PC-9 (cell line): Measurements from ENCODE around the gene TRIM59. TPM values are rescaled to one million over a fixed set of nuclear protein-coding genes. Genes with fewer than 3 reads are reported as not detected.

Experiments used
- BruUV-seq: library from RNA; stranded (reverse); fragments of 400-500 nt; replicated peaks from 2 replicates; lab custom pipeline; 2021; lab: Mats Ljungman, UMichigan
- CTCF ChIA-PET: fragments of 300-600 bp; sonication (Branson Sonifier 250); formaldehyde crosslinking; loops from one replicate; lab custom pipeline; 2022; ENCODE audit warnings: antibody characterized with exemption; lab: Charles Lee
- POLR2A ChIA-PET: fragments of 300-600 bp; sonication (Branson Sonifier 250); formaldehyde crosslinking; loops from one replicate; lab custom pipeline; 2022; ENCODE audit warnings: antibody characterized with exemption; ENCODE audit not compliant: unreplicated experiment; lab: Charles Lee
- DNase-seq, 2 experiments: peaks; one replicate each; pipeline versions ENCODE4 v3.0.0 to v3.0.0-alpha.2; 2015 to 2022; ENCODE audit warnings: mixed read lengths in 1 of 2
- H2AFZ ChIP-seq: fragments of 200-600 bp; sonication (generic); 2 replicates; pipeline ENCODE4 v1.8.1; 2017; ENCODE audit warnings: antibody characterized with exemption
- H3F3A ChIP-seq: fragments of 200-600 bp; sonication (generic); 2 replicates; pipeline ENCODE4 v1.8.1; 2017; ENCODE audit warnings: antibody characterized with exemption, mild to moderate bottlenecking, low read depth; ENCODE audit not compliant: insufficient read depth
- H3K27ac ChIP-seq: fragments of 200-600 bp; sonication (generic); 2 replicates; pipeline ENCODE4 v1.6.1; 2016; ENCODE audit warnings: mixed run types
- H3K27me3 ChIP-seq: fragments of 200-600 bp; sonication (generic); 2 replicates; pipeline ENCODE4 v1.6.1; 2016; ENCODE audit warnings: low read depth, mixed run types; ENCODE audit not compliant: insufficient read depth
- H3K36me3 ChIP-seq: fragments of 200-600 bp; sonication (generic); 2 replicates; pipeline ENCODE4 v1.6.1; 2016; ENCODE audit warnings: low read depth, mixed run types
- H3K4me1 ChIP-seq: fragments of 200-600 bp; sonication (generic); replicated peaks from 2 replicates; pipeline ENCODE4 v1.6.1; 2016; ENCODE audit warnings: mixed run types; ENCODE audit not compliant: insufficient read depth
- H3K4me2 ChIP-seq: fragments of 200-600 bp; sonication (generic); 2 replicates; pipeline ENCODE4 v1.6.1; 2017; ENCODE audit warnings: mixed run types
- H3K4me3 ChIP-seq: fragments of 200-600 bp; sonication (generic); 2 replicates; pipeline ENCODE4 v1.6.1; 2016; ENCODE audit warnings: mixed run types
- H3K79me2 ChIP-seq: fragments of 200-600 bp; sonication (generic); 2 replicates; pipeline ENCODE4 v1.6.1; 2017; ENCODE audit warnings: low read depth, mixed run types
- H3K9me2 ChIP-seq: fragments of 200-600 bp; sonication (generic); 2 replicates; pipeline ENCODE4 v1.8.1; 2017; ENCODE audit warnings: mild to moderate bottlenecking; ENCODE audit not compliant: insufficient read depth
- H3K9me3 ChIP-seq: fragments of 200-600 bp; sonication (generic); 2 replicates; pipeline ENCODE4 v1.8.1; 2016; ENCODE audit warnings: low read depth; ENCODE audit not compliant: insufficient read depth
- H4K20me1 ChIP-seq: fragments of 200-600 bp; sonication (generic); 2 replicates; pipeline ENCODE4 v1.8.1; 2017; ENCODE audit not compliant: insufficient read depth
- EZH2 ChIP-seq: fragments of 200-600 bp; sonication (generic); IDR thresholded peaks from 2 replicates; pipeline ENCODE4 v1.8.0; 2017; ENCODE audit warnings: antibody characterized with exemption, low read depth
- intact Hi-C: fragments of 100-400 bp; cut with micrococcal nuclease; formaldehyde crosslinking; loops from one replicate; pipeline ENCODE4 v1.10.0; 2022; ENCODE audit not compliant: unreplicated experiment
- total RNA-seq: library from RNA; stranded (reverse); gene quantifications from 2 replicates; pipeline ENCODE4 v1.2.3, GENCODE V29; 2021
- TF ChIP-seq, protein P1 (sequence below): fragments of 200-600 bp; sonication (generic); conservative IDR thresholded peaks from 2 replicates; pipeline ENCODE4 v1.6.1; 2017; ENCODE audit warnings: mixed run types, antibody characterized with exemption, mild to moderate bottlenecking, moderate library complexity

Gene TRIM59
- total RNA-seq, 1 experiment from 2014 or later = 23.3 TPM

DNA sequence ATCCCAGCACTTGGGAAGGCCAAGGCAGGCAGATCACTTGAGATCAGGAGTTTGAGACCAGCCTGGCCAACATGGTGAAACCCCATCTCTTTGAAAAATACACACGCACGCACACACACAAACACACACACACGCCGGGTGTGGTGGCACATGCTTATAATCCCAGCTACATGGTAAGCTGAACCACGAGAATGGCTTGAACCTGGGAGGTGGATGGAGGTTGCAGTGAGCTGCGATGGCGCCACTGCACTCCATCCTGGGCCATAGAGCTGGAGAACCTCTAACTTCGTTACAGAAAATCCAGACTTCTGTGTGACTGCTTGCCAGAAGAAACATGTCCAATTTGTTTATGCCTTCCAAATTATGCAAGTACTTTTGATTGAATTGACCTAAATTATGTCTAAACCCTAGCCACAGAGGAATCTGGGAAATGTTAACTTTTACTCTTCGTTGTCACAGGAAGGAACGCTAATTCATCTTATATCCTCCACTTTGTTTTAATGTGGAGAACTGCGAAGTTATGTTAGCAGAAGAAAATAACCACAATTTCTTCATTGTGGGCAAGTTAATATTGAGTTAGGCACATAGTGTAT lies 21.7 kb downstream of the TRIM59 start:
- no peaks in the 10 kb centered on the region for H3K9me3 ChIP-seq
- DNase-seq = no peak
- H4K20me1 ChIP-seq = 0 out of 2 replicates have a peak, but pooled peaks cover 4% of the 10 kb centered on the region
- TF ChIP-seq, protein P1, sequence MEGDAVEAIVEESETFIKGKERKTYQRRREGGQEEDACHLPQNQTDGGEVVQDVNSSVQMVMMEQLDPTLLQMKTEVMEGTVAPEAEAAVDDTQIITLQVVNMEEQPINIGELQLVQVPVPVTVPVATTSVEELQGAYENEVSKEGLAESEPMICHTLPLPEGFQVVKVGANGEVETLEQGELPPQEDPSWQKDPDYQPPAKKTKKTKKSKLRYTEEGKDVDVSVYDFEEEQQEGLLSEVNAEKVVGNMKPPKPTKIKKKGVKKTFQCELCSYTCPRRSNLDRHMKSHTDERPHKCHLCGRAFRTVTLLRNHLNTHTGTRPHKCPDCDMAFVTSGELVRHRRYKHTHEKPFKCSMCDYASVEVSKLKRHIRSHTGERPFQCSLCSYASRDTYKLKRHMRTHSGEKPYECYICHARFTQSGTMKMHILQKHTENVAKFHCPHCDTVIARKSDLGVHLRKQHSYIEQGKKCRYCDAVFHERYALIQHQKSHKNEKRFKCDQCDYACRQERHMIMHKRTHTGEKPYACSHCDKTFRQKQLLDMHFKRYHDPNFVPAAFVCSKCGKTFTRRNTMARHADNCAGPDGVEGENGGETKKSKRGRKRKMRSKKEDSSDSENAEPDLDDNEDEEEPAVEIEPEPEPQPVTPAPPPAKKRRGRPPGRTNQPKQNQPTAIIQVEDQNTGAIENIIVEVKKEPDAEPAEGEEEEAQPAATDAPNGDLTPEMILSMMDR = no peak
- TF ChIP-seq EZH2 = no peak
- H3K79me2 ChIP-seq = peaks cover 6% of the 10 kb centered on the region; the same call in 1 of the 2 replicates
- CTCF ChIA-PET = no interaction called here
- H3K4me2 ChIP-seq = no peak overlapping the region
- no peak overlapping the region for H3K4me3 ChIP-seq
- no peak overlapping the region for H3K27ac ChIP-seq
- TSS peak; percentile 4 for BruUV-seq
- intact Hi-C loops = loop anchor here (2.0 to 10.0 kb wide), 3 partner anchors 17 to 807 kb away; no protein-coding TSS in a partner anchor
- H3K4me1 ChIP-seq = no peaks in the 10 kb centered on the region
- POLR2A ChIA-PET = interaction anchor here (0.6 kb wide), 1 partner anchor 16 kb away, joined by 3 read pairs; no protein-coding TSS in a partner anchor
- H3K36me3 ChIP-seq = peaks cover 72% of the 10 kb centered on the region
- H2AFZ ChIP-seq = no peak overlapping the region
- H3K9me2 ChIP-seq = no peaks in the 10 kb centered on the region
- H3F3A ChIP-seq = peaks cover 36% of the 10 kb centered on the region
- no peaks in the 10 kb centered on the region for H3K27me3 ChIP-seq

DNA sequence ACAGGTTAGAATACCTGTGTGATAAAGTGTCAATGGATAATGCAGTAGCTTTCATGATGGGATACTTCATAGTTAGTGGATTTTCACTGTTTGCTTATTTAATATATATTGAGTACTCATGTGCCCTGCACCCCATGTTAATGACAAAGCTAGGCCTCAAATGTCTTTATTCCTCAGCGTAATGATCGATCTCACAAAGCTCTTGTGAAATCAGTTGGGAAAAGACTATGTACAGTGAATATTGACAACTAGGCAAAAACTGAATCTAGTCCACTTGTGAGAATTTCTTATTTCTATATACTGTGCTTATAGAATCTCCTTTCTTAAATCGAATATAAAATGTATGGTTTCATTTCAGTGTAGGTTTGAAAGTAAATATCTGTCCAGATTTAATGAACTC lies 32.3 kb downstream of the TRIM59 start:
- CTCF ChIA-PET = no interaction called here

DNA sequence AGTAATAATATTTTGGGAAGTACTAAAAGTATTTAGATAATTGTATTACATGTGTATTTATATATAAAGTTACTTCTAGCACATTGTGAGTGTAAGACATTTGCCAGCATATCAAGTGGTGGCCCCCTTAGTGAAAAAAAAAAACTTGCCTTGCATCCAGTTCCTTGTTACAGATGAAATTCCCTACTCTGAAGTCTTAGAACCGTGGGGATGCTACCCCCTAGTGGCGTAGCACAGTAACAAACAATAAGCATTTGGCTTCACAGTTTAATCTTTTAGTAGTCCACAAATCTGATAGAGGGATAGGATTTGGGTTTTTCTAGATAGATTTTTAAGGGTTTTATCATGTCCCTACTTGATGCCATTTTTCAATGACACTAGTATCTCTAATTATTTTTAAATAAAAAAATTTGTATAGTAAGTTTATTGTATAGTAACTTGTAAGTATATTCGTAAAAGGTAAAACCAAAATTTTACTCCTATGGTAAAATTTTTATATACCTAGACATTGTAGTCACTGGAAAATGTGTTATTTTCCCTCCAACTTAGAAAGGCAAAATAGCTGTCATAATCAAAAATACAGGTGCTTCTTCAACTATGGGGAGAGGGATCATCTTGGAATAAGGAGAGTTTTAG lies 35.9 kb downstream of the TRIM59 start:
- Histone ChIP-seq H3K36me3 (peaks cover 80% of the 10 kb centered on the region), H3K79me2 (peaks cover 48% of the 10 kb centered on the region)
- POLR2A ChIA-PET = no interaction called here

More for the DNA sequence above, 32.3 kb downstream of the TRIM59 start:
- intact Hi-C loops = loop anchor here (5.0 kb wide), 2 partner anchors 95 to 530 kb away; no protein-coding TSS in a partner anchor
- Histone ChIP-seq H3K4me1 (no peaks in the 10 kb centered on the region), H3K9me3 (no peaks in the 10 kb centered on the region), H3K36me3 (peaks cover 80% of the 10 kb centered on the region), H3K4me2 (no peak overlapping the region), H3K4me3 (no peak overlapping the region), H4K20me1 (peaks cover 5% of the 10 kb centered on the region; the same call in 1 of the 2 replicates), H3F3A (peaks cover 40% of the 10 kb centered on the region), H2AFZ (no peak overlapping the region), H3K27ac (no peak overlapping the region), H3K79me2 (peaks cover 34% of the 10 kb centered on the region), H3K9me2 (no peaks in the 10 kb centered on the region), H3K27me3 (no peaks in the 10 kb centered on the region)
- no peak for DNase-seq
- POLR2A ChIA-PET = no interaction called here
- no TSS peak for BruUV-seq
- TF ChIP-seq, protein P1 = no peak

More for the DNA sequence above, 35.9 kb downstream of the TRIM59 start:
- no peaks in the 10 kb centered on the region for H3K4me1 ChIP-seq
- H3K27me3 ChIP-seq = no peaks in the 10 kb centered on the region
- H3K27ac ChIP-seq = no peak overlapping the region
- no peaks in the 10 kb centered on the region for H3K9me2 ChIP-seq
- DNase-seq = peak; percentile 61 to 67
- CTCF ChIA-PET = interaction anchor here (0.7 to 0.9 kb wide), 4 partner anchors 12 to 1165 kb away, joined by 3 to 9 read pairs (median 4); no protein-coding TSS in a partner anchor
- no TSS peak for BruUV-seq
- H2AFZ ChIP-seq = no peak overlapping the region
- H3K4me2 ChIP-seq = no peak overlapping the region
- peaks cover 6% of the 10 kb centered on the region for H4K20me1 ChIP-seq
- H3K9me3 ChIP-seq = no peaks in the 10 kb centered on the region
- intact Hi-C loops = loop anchor here (1.0 to 2.0 kb wide), 3 partner anchors 249 to 1150 kb away; no protein-coding TSS in a partner anchor
- H3F3A ChIP-seq = peaks cover 65% of the 10 kb centered on the region
- H3K4me3 ChIP-seq = no peak overlapping the region
- no peak for TF ChIP-seq EZH2
- TF ChIP-seq, protein P1 = peak; percentile 94
